ENCODE results near the gene WBP2NL. TPM values are rescaled to one million over a fixed set of nuclear protein-coding genes. Genes with fewer than 3 reads are reported as not detected.

WBP2NL gene
- total RNA-seq, 2 donors from 2014 or later: 1.3 TPM; not detected in 1

- no peaks in the 10 kb centered on the region for H3K4me1 ChIP-seq (ENCODE audit: control insufficient read depth in 1 of 2, low read depth in 2 of 2)
- H3K9me3 ChIP-seq: no peaks in the 10 kb centered on the region
- H3K4me3 ChIP-seq: no peak overlapping the region
- DNase-seq (ENCODE audit: low spot score) (no peak), ATAC-seq (ENCODE audit: insufficient number of reproducible peaks, low FRiP score, low read depth) (no peak)
- TF ChIP-seq CTCF (IDR thresholded peaks at IDR 0.05): no peak
- no peaks in the 10 kb centered on the region for H3K27me3 ChIP-seq (replicated peaks; ENCODE audit: insufficient read depth)
- no peak overlapping the region for H3K27ac ChIP-seq
- peaks cover 40% of the 10 kb centered on the region for H3K36me3 ChIP-seq
Measured at GRCh38 chr22:42062506-42063170, 64.0 kb downstream of the WBP2NL start.

- peaks cover 40% of the 10 kb centered on the region for H3K36me3 ChIP-seq
- no peak for ATAC-seq (ENCODE audit: insufficient number of reproducible peaks, low FRiP score, low read depth)
- TF ChIP-seq CTCF (IDR thresholded peaks at IDR 0.05): no peak
Measured at GRCh38 chr22:42064629-42065028, 66.0 kb downstream of the WBP2NL start.

GRCh38 chr22:42065438-42066125 lies 67.0 kb downstream of the WBP2NL start:
- Histone ChIP-seq H3K27ac (no peak overlapping the region), H3K4me1 (ENCODE audit: control insufficient read depth in 1 of 2, low read depth in 2 of 2) (peaks cover 0 to 12% of the 10 kb centered on the region in 2 donors), H3K27me3 (replicated peaks; ENCODE audit: insufficient read depth) (no peaks in the 10 kb centered on the region), H3K36me3 (peaks cover 36% of the 10 kb centered on the region), H3K4me3 (no peak overlapping the region), H3K9me3 (no peaks in the 10 kb centered on the region)
- DNase-seq (ENCODE audit: low spot score): no peak
- no peak for TF ChIP-seq CTCF (IDR thresholded peaks at IDR 0.05)
- ATAC-seq (ENCODE audit: insufficient number of reproducible peaks, low FRiP score, low read depth): no peak

More at GRCh38 chr22:42064629-42065028, 66.0 kb downstream of the WBP2NL start:
- Histone ChIP-seq H3K27me3 (replicated peaks; ENCODE audit: insufficient read depth) (no peaks in the 10 kb centered on the region), H3K4me3 (no peak overlapping the region), H3K27ac (no peak overlapping the region), H3K4me1 (ENCODE audit: control insufficient read depth in 1 of 2, low read depth in 2 of 2) (peaks cover 0 to 6% of the 10 kb centered on the region in 2 donors), H3K9me3 (no peaks in the 10 kb centered on the region)
- no peak for DNase-seq (ENCODE audit: low spot score)

GRCh38 chr22:42066126-42066761 lies 67.7 kb downstream of the WBP2NL start:
- peaks cover 29% of the 10 kb centered on the region for H3K36me3 ChIP-seq
- DNase-seq (ENCODE audit: low spot score) (no peak), ATAC-seq (ENCODE audit: insufficient number of reproducible peaks, low FRiP score, low read depth) (no peak)

More at GRCh38 chr22:42066126-42066761, 67.7 kb downstream of the WBP2NL start:
- Histone ChIP-seq H3K9me3 (no peaks in the 10 kb centered on the region), H3K27ac (no peak overlapping the region), H3K27me3 (replicated peaks; ENCODE audit: insufficient read depth) (no peaks in the 10 kb centered on the region), H3K4me1 (ENCODE audit: control insufficient read depth in 1 of 2, low read depth in 2 of 2) (peaks cover 0 to 16% of the 10 kb centered on the region in 2 donors), H3K4me3 (no peak overlapping the region)
- TF ChIP-seq CTCF (IDR thresholded peaks at IDR 0.05): no peak
